ENCODE measurements around the gene GABPB1. TPM values are rescaled to one million over a fixed set of nuclear protein-coding genes. Genes with fewer than 3 reads are reported as not detected.

The GABPB1 gene
- total RNA-seq, 2 experiments from 2014 or later = 40.3 to 43.6 TPM

- H3K9me3 Mint-ChIP-seq = peaks cover 3% of the 10 kb centered on the region
- no peaks in the 10 kb centered on the region for H3K27me3 Mint-ChIP-seq
- peaks cover 8% of the 10 kb centered on the region for H3K36me3 Mint-ChIP-seq
- peak overlapping the region; percentile 94 for H3K27ac Mint-ChIP-seq
- no peak for DNase-seq
- H3K4me3 Mint-ChIP-seq = peak overlapping the region; percentile 69
- H3K4me1 Mint-ChIP-seq = peaks cover 31% of the 10 kb centered on the region
These were observed 105.9 kb downstream of the GABPB1 start for GRCh38 chr15:50248994-50249582.

- DNase-seq = peak; percentile 70
- H3K36me3 Mint-ChIP-seq = peaks cover 10% of the 10 kb centered on the region
- H3K27me3 Mint-ChIP-seq = no peaks in the 10 kb centered on the region
- H3K9me3 Mint-ChIP-seq = peaks cover 3% of the 10 kb centered on the region
- H3K27ac Mint-ChIP-seq = peak overlapping the region; percentile 94
- H3K4me1 Mint-ChIP-seq = peaks cover 31% of the 10 kb centered on the region
- H3K4me3 Mint-ChIP-seq = peak overlapping the region; percentile 69
These were observed 107.0 kb downstream of the GABPB1 start for GRCh38 chr15:50247819-50248655.

GRCh38 chr15:50246631-50247030, 108.4 kb downstream of the GABPB1 start:
- H3K27ac Mint-ChIP-seq = no peak overlapping the region
- no peak overlapping the region for H3K4me3 Mint-ChIP-seq
- H3K9me3 Mint-ChIP-seq = peaks cover 3% of the 10 kb centered on the region
- peaks cover 10% of the 10 kb centered on the region for H3K36me3 Mint-ChIP-seq
- DNase-seq = no peak
- H3K27me3 Mint-ChIP-seq = no peaks in the 10 kb centered on the region
- peaks cover 31% of the 10 kb centered on the region for H3K4me1 Mint-ChIP-seq

GRCh38 chr15:50244959-50245624, 109.9 kb downstream of the GABPB1 start:
- Mint-ChIP-seq H3K9me3 (peaks cover 3% of the 10 kb centered on the region), H3K27ac (no peak overlapping the region), H3K27me3 (no peaks in the 10 kb centered on the region), H3K36me3 (peaks cover 10% of the 10 kb centered on the region), H3K4me1 (peaks cover 34% of the 10 kb centered on the region), H3K4me3 (no peak overlapping the region)
- DNase-seq = no peak

- H3K27me3 Mint-ChIP-seq = no peaks in the 10 kb centered on the region
- H3K9me3 Mint-ChIP-seq = peaks cover 3% of the 10 kb centered on the region
- no peak overlapping the region for H3K4me3 Mint-ChIP-seq
- no peak for DNase-seq
- H3K36me3 Mint-ChIP-seq = peaks cover 10% of the 10 kb centered on the region
- H3K4me1 Mint-ChIP-seq = peaks cover 28% of the 10 kb centered on the region
- H3K27ac Mint-ChIP-seq = no peak overlapping the region
These were observed 110.8 kb downstream of the GABPB1 start for GRCh38 chr15:50244153-50244552.

GRCh38 chr15:50241684-50242450, 113.1 kb downstream of the GABPB1 start:
- H3K27ac Mint-ChIP-seq = no peak overlapping the region
- peaks cover 2% of the 10 kb centered on the region for H3K36me3 Mint-ChIP-seq

GRCh38 chr15:50238255-50238654, 116.7 kb downstream of the GABPB1 start:
- H3K4me1 Mint-ChIP-seq = peaks cover 7% of the 10 kb centered on the region
- H3K4me3 Mint-ChIP-seq = no peak overlapping the region
- H3K9me3 Mint-ChIP-seq = no peaks in the 10 kb centered on the region
- H3K27me3 Mint-ChIP-seq = no peaks in the 10 kb centered on the region
- no peak overlapping the region for H3K27ac Mint-ChIP-seq
- peaks cover 4% of the 10 kb centered on the region for H3K36me3 Mint-ChIP-seq
- no peak for DNase-seq

More at GRCh38 chr15:50241684-50242450, 113.1 kb downstream of the GABPB1 start:
- Mint-ChIP-seq H3K9me3 (no peaks in the 10 kb centered on the region), H3K4me3 (no peak overlapping the region), H3K4me1 (peaks cover 10% of the 10 kb centered on the region), H3K27me3 (no peaks in the 10 kb centered on the region)
- no peak for DNase-seq

- H3K27ac Mint-ChIP-seq = no peak overlapping the region
- peaks cover 4% of the 10 kb centered on the region for H3K36me3 Mint-ChIP-seq
- H3K27me3 Mint-ChIP-seq = no peaks in the 10 kb centered on the region
- no peaks in the 10 kb centered on the region for H3K9me3 Mint-ChIP-seq
- peaks cover 6% of the 10 kb centered on the region for H3K4me1 Mint-ChIP-seq
- DNase-seq = no peak
- no peak overlapping the region for H3K4me3 Mint-ChIP-seq
These were observed 118.6 kb downstream of the GABPB1 start for GRCh38 chr15:50236433-50236832.

GRCh38 chr15:50235794-50236193, 119.2 kb downstream of the GABPB1 start:
- Mint-ChIP-seq H3K9me3 (no peaks in the 10 kb centered on the region), H3K4me3 (no peak overlapping the region), H3K4me1 (peaks cover under 1% of the 10 kb centered on the region), H3K36me3 (peaks cover 4% of the 10 kb centered on the region), H3K27ac (no peak overlapping the region), H3K27me3 (no peaks in the 10 kb centered on the region)
- DNase-seq = no peak

GRCh38 chr15:50234764-50235163, 120.2 kb downstream of the GABPB1 start:
- Mint-ChIP-seq H3K9me3 (no peaks in the 10 kb centered on the region), H3K4me3 (no peak overlapping the region), H3K27me3 (no peaks in the 10 kb centered on the region), H3K4me1 (no peaks in the 10 kb centered on the region), H3K27ac (no peak overlapping the region), H3K36me3 (peaks cover 4% of the 10 kb centered on the region)
- no peak for DNase-seq

- peaks cover 7% of the 10 kb centered on the region for H3K36me3 Mint-ChIP-seq
- H3K27me3 Mint-ChIP-seq = no peaks in the 10 kb centered on the region
- no peak for DNase-seq
- no peak overlapping the region for H3K4me3 Mint-ChIP-seq
- no peak overlapping the region for H3K27ac Mint-ChIP-seq
- no peaks in the 10 kb centered on the region for H3K4me1 Mint-ChIP-seq
- no peaks in the 10 kb centered on the region for H3K9me3 Mint-ChIP-seq
These were observed 121.7 kb downstream of the GABPB1 start for GRCh38 chr15:50233192-50233736.

- no peak for DNase-seq
- no peaks in the 10 kb centered on the region for H3K9me3 Mint-ChIP-seq
- no peak overlapping the region for H3K27ac Mint-ChIP-seq
- H3K4me3 Mint-ChIP-seq = no peak overlapping the region
- no peaks in the 10 kb centered on the region for H3K4me1 Mint-ChIP-seq
- no peaks in the 10 kb centered on the region for H3K27me3 Mint-ChIP-seq
- peaks cover 7% of the 10 kb centered on the region for H3K36me3 Mint-ChIP-seq
These were observed 122.2 kb downstream of the GABPB1 start for GRCh38 chr15:50232791-50233190.

- H3K4me3 Mint-ChIP-seq = no peak overlapping the region
- DNase-seq = no peak
- no peaks in the 10 kb centered on the region for H3K9me3 Mint-ChIP-seq
- peaks cover 7% of the 10 kb centered on the region for H3K36me3 Mint-ChIP-seq
- no peaks in the 10 kb centered on the region for H3K4me1 Mint-ChIP-seq
- no peak overlapping the region for H3K27ac Mint-ChIP-seq
- no peaks in the 10 kb centered on the region for H3K27me3 Mint-ChIP-seq
These were observed 123.2 kb downstream of the GABPB1 start for GRCh38 chr15:50231761-50232160.

- no peak overlapping the region for H3K27ac Mint-ChIP-seq
- H3K36me3 Mint-ChIP-seq = peaks cover 7% of the 10 kb centered on the region
- H3K9me3 Mint-ChIP-seq = no peaks in the 10 kb centered on the region
These were observed 125.7 kb downstream of the GABPB1 start for GRCh38 chr15:50229336-50229735.

More at GRCh38 chr15:50229336-50229735, 125.7 kb downstream of the GABPB1 start:
- no peaks in the 10 kb centered on the region for H3K27me3 Mint-ChIP-seq
- DNase-seq = no peak
- no peaks in the 10 kb centered on the region for H3K4me1 Mint-ChIP-seq
- no peak overlapping the region for H3K4me3 Mint-ChIP-seq

All from activated naive CD8-positive, alpha-beta T cell treated with anti-CD3 and anti-CD28 coated beads for 36 hours (primary cell).